GM12878 (cell line): ENCODE data around the gene CCDC127. TPM values are rescaled to one million over a fixed set of nuclear protein-coding genes. Genes with fewer than 3 reads are reported as not detected.
"Not testable (repeated sequence)": the region's sequence is repeated elsewhere in the genome, so short reads cannot be mapped to it uniquely, and the experiment has no call there.

Source experiments
- ATAC-seq: fragments of 200-7000 bp; cut with Tn5 transposase; 3 replicates; pipeline ENCODE4 v1.9.1; 2020; ENCODE audit warnings: mild to moderate bottlenecking, moderate library complexity
- BruUV-seq: library from RNA; stranded (reverse); fragments of 400-500 nt; replicated peaks from 2 replicates; lab custom pipeline; 2021; lab: Mats Ljungman, UMichigan
- CTCF ChIA-PET: fragments of 300-600 bp; sonication (Branson Sonifier 250); formaldehyde crosslinking; extraction: SDS; loops from one replicate; lab custom pipeline; 2021; ENCODE audit warnings: inconsistent platforms; lab: Yijun Ruan, JAX
- POLR2A ChIA-PET: fragments of 350-600 bp; formaldehyde crosslinking; extraction: SDS; loops from one replicate; lab custom pipeline; 2021; ENCODE audit warnings: inconsistent platforms; lab: Charles Lee
- RAD21 ChIA-PET: fragments of 300-600 bp; sonication (Branson Sonifier 250); formaldehyde crosslinking; loops from one replicate; lab custom pipeline; 2023; ENCODE audit warnings: antibody characterized with exemption; ENCODE audit not compliant: unreplicated experiment; lab: Charles Lee
- SMC1A ChIA-PET: fragments of 300-600 bp; sonication (Branson Sonifier 250); formaldehyde crosslinking; loops from one replicate; lab custom pipeline; 2023; ENCODE audit not compliant: unreplicated experiment, uncharacterized antibody; lab: Charles Lee
- DNase-seq: peaks from one replicate; pipeline ENCODE4 v3.0.0-alpha.2; 2011; ENCODE audit warnings: low read depth, low spot score
- FAIRE-seq: peaks from 3 replicates; lab custom pipeline; 2011; peaks lifted over from hg19 to GRCh38; lab: Jason Lieb, UNC
- H2AFZ ChIP-seq: 2 replicates; pipeline ENCODE4 v1.6.0; 2011; ENCODE audit warnings: low read depth, low read length, control low read depth; ENCODE audit not compliant: control insufficient read depth
- H3K27ac ChIP-seq: 2 replicates; pipeline ENCODE4 v1.5.1; 2011; ENCODE audit warnings: control low read depth; ENCODE audit not compliant: control insufficient read depth, insufficient read depth
- H3K27me3 ChIP-seq, 2 experiments: replicated peaks in 1 of 2; 2 replicates each; pipeline versions ENCODE4 v1.6.0 to v1.6.1; 2011; ENCODE audit warnings: low read length in 1 of 2; ENCODE audit not compliant: control insufficient read depth in 2 of 2, insufficient read depth in 2 of 2
- H3K36me3 ChIP-seq, 2 experiments: 2 replicates each; pipeline ENCODE4 v1.5.1; 2011; ENCODE audit warnings: low read length in 1 of 2; ENCODE audit not compliant: control insufficient read depth in 2 of 2, insufficient read depth in 2 of 2
- H3K4me1 ChIP-seq: 2 replicates; pipeline ENCODE4 v1.6.1; 2011; ENCODE audit warnings: mild to moderate bottlenecking, low read length, moderate library complexity, mixed read lengths; ENCODE audit not compliant: control insufficient read depth, insufficient read depth
- H3K4me2 ChIP-seq: 2 replicates; pipeline ENCODE4 v1.6.0; 2011; ENCODE audit warnings: control low read depth; ENCODE audit not compliant: control insufficient read depth, insufficient read depth
- H3K4me3 ChIP-seq: fragments of 200-600 bp; sonication (generic); 2 replicates; pipeline ENCODE4 v1.5.1; 2016
- H3K79me2 ChIP-seq: 2 replicates; pipeline ENCODE4 v1.6.0; 2011; ENCODE audit warnings: low read length; ENCODE audit not compliant: control insufficient read depth, insufficient read depth
- H3K9ac ChIP-seq: 2 replicates; pipeline ENCODE4 v1.8.0; 2011; ENCODE audit warnings: low read length, control low read depth, mixed read lengths; ENCODE audit not compliant: control insufficient read depth, insufficient read depth
- H3K9me3 ChIP-seq: replicated peaks from 3 replicates; pipeline ENCODE4 v1.5.1; 2011; ENCODE audit warnings: mild to moderate bottlenecking, low read length; ENCODE audit not compliant: control insufficient read depth, insufficient read depth
- H4K20me1 ChIP-seq: 2 replicates; pipeline ENCODE4 v1.6.0; 2011; ENCODE audit not compliant: control insufficient read depth, insufficient read depth
- WGBS: methylation state at CpG from one replicate; pipeline ENCODE4 v1.1.6; 2016; ENCODE audit warnings: low lambda C conversion rate; ENCODE audit not compliant: insufficient replicate concordance, insufficient coverage; ENCODE audit errors: missing lambda C conversion rate; 5-methylcytosine and 5-hydroxymethylcytosine counted together
- in situ Hi-C: fragments of 300-500 bp; cut with MboI; formaldehyde crosslinking; loops from 9 replicates; pipeline ENCODE4 v1.14.3; 2018; ENCODE audit warnings: mixed read lengths
- intact Hi-C: fragments of 100-400 bp; cut with micrococcal nuclease; formaldehyde crosslinking; loops from one replicate; pipeline ENCODE4 v1.14.2; 2022; ENCODE audit not compliant: unreplicated experiment
- polyA plus RNA-seq, 11 experiments: library from polyadenylated mRNA; depleted of rRNA in 4 of 11; unstranded in 6 of 11; stranded (reverse) in 5 of 11; fragments of >200 nt; fragmentation: Nextera tagmentation in 4 of 11; fragmentation: Illumina TruSeq in 1 of 11; extraction: Ambion mirVana in 4 of 11; extraction: Trizol in 1 of 11; gene quantifications; 1 replicate in 1 of 11; 2 replicates in 10 of 11; pipeline versions ENCODE4 v1.2.1 to v1.2.3, GENCODE V29; 2011 to 2016; ENCODE audit warnings: inconsistent platforms in 2 of 11, missing spikeins in 2 of 11, low read depth in 1 of 11
- total RNA-seq, 4 experiments: library from RNA; depleted of rRNA in 3 of 4; stranded (reverse); fragments of >200 nt in 3 of 4; fragmentation: Illumina TruSeq in 1 of 4; extraction: Trizol in 1 of 4; gene quantifications; 2 replicates each; pipeline versions ENCODE4 v1.2.1 to v1.2.3, GENCODE V29; 2013 to 2021

The CCDC127 gene
- total and polyA plus RNA-seq, 10 of the 15 experiments (the other 5 are each of a cell fraction or from before 2014, with no cell fraction given), result 1.9 to 6.9 (median 2.9) TPM

DNA sequence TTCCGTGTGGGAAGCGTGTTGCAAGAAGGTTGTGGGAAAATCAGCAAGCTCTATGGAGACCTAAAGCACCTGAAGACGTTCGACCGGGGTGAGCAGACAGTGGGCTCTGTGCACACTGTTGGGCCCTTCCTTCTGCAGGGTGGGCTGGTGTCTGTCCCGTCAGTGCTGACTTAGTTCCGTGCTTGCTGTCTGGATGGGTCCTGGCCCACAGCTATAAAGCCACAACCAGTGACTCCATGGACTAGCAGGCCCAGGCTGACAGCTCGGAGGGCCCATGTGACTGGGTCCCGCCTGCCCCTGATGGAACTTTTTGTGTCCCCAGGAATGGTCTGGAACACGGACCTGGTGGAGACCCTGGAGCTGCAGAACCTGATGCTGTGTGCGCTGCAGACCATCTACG, 33.1 kb upstream of the CCDC127 start:
- H3K4me3 ChIP-seq, CTCF ChIA-PET, H3K4me1 ChIP-seq, H4K20me1 ChIP-seq, intact Hi-C loops, SMC1A ChIA-PET, H3K27me3 ChIP-seq, H2AFZ ChIP-seq, BruUV-seq, H3K9me3 ChIP-seq, in situ Hi-C loops, H3K36me3 ChIP-seq, POLR2A ChIA-PET, ATAC-seq, FAIRE-seq, H3K4me2 ChIP-seq, H3K27ac ChIP-seq, RAD21 ChIA-PET, H3K9ac ChIP-seq, DNase-seq, H3K79me2 ChIP-seq: not testable (repeated sequence)
- WGBS, result 98% methylated on average over 7 of the region's 12 CpGs

DNA sequence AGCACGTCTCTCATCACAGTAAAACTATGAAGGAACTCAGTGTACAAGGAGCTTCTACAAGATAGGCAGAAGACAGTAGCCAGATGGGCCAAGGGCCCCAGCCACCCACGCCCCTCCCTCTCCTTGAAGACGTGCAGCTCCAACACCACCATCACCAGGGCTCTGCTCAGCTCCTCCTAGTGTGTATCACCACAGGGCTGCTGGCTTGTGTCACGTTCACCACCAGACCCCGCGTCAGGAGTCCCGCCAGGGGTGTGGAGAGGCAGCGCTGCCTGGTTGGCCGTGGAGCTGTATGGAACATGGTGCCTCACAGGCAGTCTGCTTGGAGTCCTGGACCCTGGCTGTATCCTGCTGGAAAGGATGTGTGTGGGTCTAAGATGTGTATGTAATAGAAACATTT, 32.4 kb upstream of the CCDC127 start:
- H3K4me2 ChIP-seq, ATAC-seq, H2AFZ ChIP-seq, H3K36me3 ChIP-seq, in situ Hi-C loops, H3K9ac ChIP-seq, H3K27ac ChIP-seq, CTCF ChIA-PET, H3K27me3 ChIP-seq, RAD21 ChIA-PET, H4K20me1 ChIP-seq, H3K79me2 ChIP-seq, intact Hi-C loops, DNase-seq, BruUV-seq, FAIRE-seq, POLR2A ChIA-PET, SMC1A ChIA-PET, H3K9me3 ChIP-seq, H3K4me1 ChIP-seq, H3K4me3 ChIP-seq: not testable (repeated sequence)
- WGBS, result 97% methylated on average over 9 of the region's 9 CpGs

DNA sequence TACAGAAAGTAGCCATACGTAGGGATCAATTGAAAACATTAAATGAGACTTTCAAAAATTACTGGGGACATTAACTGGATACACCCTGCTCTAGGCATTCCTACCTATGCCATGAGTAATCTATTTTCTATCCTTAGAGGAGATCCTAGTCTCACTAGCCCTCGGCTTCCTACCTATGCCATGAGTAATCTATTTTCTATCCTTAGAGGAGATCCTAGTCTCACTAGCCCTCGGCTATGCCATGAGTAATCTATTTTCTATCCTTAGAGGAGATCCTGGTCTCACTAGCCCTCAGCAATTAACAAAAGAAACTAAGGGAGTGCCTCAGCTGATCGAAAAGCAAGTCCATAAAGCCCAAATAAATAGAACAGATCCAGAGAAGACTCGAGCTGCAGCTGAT, 27.8 kb upstream of the CCDC127 start:
- in situ Hi-C loops, FAIRE-seq, ATAC-seq: not testable (repeated sequence)

GRCh38 chr5:243683-244367, 25.9 kb upstream of the CCDC127 start:
- intact Hi-C loops, H3K79me2 ChIP-seq, H3K4me2 ChIP-seq, FAIRE-seq, BruUV-seq, DNase-seq, H3K9me3 ChIP-seq, ATAC-seq, H2AFZ ChIP-seq, H3K27ac ChIP-seq, H3K9ac ChIP-seq, H3K4me1 ChIP-seq, POLR2A ChIA-PET, RAD21 ChIA-PET, H3K4me3 ChIP-seq, H4K20me1 ChIP-seq, H3K27me3 ChIP-seq, in situ Hi-C loops: not testable (repeated sequence)
- peaks cover 2 to 14% of the 10 kb centered on the region in 2 experiments; a peak in 3 of 4 replicates for H3K36me3 ChIP-seq
- ChIA-PET SMC1A (interaction anchor here (1.7 kb wide), 1 partner anchor 39 kb away, joined by 4 read pairs; no protein-coding TSS in a partner anchor), CTCF (interaction anchor here (1.0 kb wide), 1 partner anchor 658 kb away, joined by 3 read pairs; no protein-coding TSS in a partner anchor)
- WGBS, result 80% methylated on average over 12 of the region's 12 CpGs

More for the DNA sequence above, 27.8 kb upstream of the CCDC127 start:
- H3K27ac ChIP-seq, H3K4me3 ChIP-seq, H2AFZ ChIP-seq, H3K9ac ChIP-seq, CTCF ChIA-PET, H3K4me1 ChIP-seq, H3K36me3 ChIP-seq, H3K27me3 ChIP-seq, DNase-seq, RAD21 ChIA-PET, BruUV-seq, H3K79me2 ChIP-seq, intact Hi-C loops, H3K9me3 ChIP-seq, H4K20me1 ChIP-seq, H3K4me2 ChIP-seq, SMC1A ChIA-PET, POLR2A ChIA-PET: not testable (repeated sequence)
- WGBS, result 99% methylated on average over 5 of the region's 5 CpGs
